HuH-7 (cell line): ENCODE measurements around the gene ASPHD1.
A peak's percentile ranks its signal among the peaks of the same experiment; 100 is the strongest.
"Not testable (repeated sequence)": the region's sequence is repeated elsewhere in the genome, so short reads cannot be mapped to it uniquely, and the experiment has no call there.

Source experiments
- DNase-seq: peaks from one replicate; pipeline ENCODE4 v3.0.0; 2011; ENCODE audit warnings: low spot score

The ASPHD1 gene

GRCh38 chr16:29908719-29909220 lies 8.5 kb downstream of the ASPHD1 start:
- no peak for DNase-seq

GRCh38 chr16:29909391-29909790 lies 9.1 kb downstream of the ASPHD1 start:
- DNase-seq: no peak

GRCh38 chr16:29909851-29910250 lies 9.6 kb downstream of the ASPHD1 start:
- DNase-seq: not testable (repeated sequence)

DNA sequence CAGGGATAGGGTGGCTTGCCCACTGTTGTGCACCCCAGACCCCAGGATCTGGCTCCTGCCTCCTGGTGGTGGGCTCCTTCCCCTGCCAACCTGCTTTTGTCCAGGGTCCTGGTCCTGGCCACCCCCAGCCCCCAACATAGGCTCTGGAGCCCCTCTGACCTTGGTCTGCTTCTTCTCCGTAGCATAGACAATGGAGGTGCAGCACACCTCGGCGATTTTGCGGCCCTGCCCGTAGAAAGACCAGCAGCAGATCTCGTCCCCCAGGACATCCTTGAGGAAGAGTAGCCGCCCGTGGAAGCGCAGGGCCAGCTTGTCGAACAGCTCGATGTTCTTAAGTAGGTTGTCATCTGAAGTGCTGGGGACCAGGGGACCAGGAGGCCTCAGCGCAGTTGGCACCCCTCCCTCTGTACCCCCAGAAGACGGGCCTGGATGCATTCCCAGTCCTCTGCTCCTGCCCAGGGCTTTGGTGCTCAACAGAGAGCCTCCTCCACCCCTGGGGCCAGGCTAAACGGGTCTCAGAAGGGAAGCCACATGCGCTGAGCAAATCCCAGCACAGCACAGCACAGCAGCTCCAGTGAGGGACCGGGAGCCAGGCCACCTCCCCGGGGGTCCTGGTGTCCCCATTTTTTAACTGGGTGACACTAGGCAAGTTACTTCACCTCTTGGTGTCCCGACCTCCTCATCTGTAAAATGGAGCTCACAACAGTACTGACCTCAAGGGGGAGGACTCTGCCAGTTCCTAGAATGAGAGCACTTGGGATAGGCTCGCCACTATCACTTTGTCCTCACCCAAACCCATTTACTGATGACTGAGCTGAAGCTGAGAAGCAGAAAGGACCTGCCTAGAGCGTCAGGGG lies 10.8 kb downstream of the ASPHD1 start:
- DNase-seq: no peak

GRCh38 chr16:29911676-29912010 lies 11.4 kb downstream of the ASPHD1 start:
- no peak for DNase-seq

DNA sequence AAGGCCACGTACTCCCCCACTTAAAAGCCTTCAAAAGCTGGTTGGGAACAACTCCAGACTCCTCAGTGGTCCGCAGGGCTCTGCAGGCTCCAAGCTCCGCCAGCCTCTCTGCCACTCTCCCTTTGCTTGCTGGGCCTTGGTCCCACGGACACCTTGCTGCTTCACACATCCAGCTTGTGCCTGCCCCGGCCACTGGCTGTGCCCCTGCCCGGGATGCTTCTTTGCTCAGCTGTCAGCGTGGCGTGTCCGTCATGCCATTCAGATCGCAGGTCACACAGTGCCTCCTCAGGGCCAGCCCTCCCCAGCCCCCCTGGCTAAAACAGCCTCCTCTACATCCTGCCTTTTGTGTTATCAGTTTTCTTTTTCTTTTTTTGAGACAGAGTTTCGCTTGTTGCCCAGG lies 11.8 kb downstream of the ASPHD1 start:
- no peak for DNase-seq

DNA sequence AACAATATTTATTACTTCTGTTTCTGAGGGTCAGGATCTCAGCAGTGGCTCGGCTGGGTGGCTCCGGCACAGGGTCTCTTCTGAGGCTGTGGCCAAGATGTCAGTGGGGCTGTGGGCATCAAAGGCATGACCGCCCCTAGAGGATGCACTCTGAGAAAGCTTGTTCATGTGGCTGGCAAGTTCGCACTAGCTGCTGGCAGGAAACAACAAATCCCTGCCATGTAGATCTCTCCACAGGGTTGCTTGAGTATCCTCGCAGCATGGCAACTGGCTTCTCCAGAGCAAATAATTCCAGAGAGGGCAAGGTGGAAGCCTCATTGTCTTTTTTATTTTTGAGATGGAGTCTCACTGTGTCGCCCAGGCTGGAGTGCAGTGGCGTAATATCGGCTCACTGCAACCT lies 13.2 kb downstream of the ASPHD1 start:
- DNase-seq: no peak

- DNase-seq: no peak
Observed at GRCh38 chr16:29915590-29916247, 15.4 kb downstream of the ASPHD1 start.

- DNase-seq: no peak
Observed at GRCh38 chr16:29916979-29917378, 16.7 kb downstream of the ASPHD1 start.

DNA sequence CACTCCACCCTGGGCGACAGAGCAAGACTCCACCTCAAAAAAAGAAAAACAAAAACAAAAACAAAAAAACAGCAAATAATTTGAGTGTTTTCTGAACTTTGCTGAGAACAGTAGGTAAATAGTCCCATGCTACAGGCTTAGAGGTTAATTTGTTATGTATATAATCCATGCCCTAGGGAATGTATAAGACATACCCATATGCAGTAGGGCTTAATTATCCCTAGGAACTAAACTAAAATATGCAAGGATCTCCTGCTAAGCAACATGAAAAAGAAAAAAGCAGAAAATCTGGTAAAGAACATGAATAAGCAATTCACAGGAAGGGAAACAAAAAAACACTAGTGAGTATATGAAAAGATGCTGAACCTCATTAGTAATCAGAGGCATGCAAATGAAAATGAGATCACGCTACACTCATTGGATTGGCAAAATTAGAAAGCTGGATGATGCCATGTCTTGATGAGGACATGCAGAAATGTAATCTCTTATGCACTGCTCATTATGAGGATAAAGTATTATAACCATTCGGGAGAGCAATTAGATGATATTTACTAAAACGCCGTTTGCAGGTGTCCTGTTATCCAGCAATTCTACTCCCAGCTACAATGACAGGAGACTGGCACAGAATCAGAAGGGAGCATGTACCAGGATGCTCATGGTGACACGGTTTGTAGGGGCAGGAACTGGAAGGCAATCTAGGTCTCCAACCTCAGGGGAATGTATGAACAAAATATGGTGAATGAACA lies 20.2 kb downstream of the ASPHD1 start:
- DNase-seq: no peak

DNA sequence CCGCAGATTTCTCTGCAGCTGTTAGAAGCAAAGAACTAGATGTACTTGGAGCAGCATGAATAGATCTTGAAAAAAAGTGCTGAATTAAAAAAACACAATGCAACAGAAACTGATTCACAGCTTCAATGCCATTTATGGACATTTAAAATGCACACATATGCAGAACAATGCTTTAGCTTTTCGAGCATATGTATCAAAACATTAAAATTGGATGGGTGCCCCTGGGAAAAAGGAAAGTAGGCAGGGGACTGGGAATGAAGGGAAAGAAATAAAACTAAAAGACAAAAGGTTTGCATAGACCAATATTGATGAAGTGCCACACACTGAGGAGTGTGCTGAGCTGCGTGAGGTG lies 20.7 kb downstream of the ASPHD1 start:
- no peak for DNase-seq

- no peak for DNase-seq
Observed at GRCh38 chr16:29922326-29922725, 22.0 kb downstream of the ASPHD1 start.

DNA sequence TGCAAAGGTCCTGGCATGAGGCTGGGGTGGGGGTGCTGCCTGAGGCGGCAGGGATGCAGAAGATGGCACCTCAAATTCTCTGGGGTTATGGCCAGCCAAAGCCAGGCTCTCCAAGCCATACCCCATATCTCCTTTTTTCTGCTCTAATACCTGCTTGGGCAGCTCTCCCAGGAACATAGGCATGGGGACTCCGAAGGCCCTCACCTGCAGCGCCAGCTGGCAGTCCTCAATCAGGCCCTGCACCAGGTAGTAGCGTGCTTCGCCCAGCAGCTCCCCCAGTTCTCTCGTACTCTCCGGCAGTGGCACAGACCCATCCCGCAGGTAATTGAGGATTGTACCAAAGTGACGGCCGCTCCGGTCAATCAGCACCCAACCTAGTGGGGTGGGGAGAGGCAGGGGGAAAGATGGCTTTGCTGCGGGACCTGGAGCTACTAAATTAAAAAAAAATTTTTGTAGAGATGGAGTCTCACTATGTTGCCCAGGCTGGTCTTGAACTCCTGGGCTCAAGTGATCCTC lies 22.8 kb downstream of the ASPHD1 start:
- DNase-seq: no peak

DNA sequence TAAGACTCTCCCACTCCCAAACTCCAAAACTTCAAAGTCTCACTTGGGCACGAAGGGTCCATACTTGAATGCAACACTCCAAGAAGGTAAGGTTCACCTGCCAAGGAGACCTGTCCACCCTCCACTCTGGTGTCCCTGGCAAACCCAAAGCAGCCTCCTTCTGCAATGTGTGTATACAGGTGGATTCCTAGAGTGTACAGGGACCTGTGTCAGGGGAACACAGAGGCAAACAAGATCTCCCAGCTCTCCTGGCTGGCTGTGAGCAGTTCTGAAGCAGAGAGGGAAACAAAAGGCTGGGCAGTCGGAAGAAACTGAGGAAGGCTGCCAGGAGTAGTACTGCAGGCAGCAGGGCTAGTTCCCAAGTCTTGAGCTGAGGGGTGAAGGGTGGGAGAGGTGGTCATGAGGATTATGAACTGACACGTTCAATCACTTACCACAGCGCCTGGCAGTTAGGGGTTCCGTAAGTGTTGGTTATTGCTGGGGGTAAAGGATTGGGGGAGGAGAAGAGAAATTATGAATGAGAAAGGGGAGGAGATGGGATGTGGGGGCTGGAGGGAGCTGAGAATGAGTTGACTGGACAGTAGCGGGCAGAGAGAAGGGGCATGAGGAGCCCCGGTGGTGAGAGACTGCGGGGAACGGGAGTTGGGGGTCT lies 24.9 kb downstream of the ASPHD1 start:
- DNase-seq: no peak

- peak; percentile 98 for DNase-seq
Observed at GRCh38 chr16:29925781-29926710, 25.8 kb downstream of the ASPHD1 start, which contains the start of gene KCTD13. TSS of gene KCTD13 (minus strand) at chr16:29926226. CDS start at chr16:29926033, 193 bp downstream.

GRCh38 chr16:29926711-29927052 lies 26.4 kb downstream of the ASPHD1 start:
- peak; percentile 56 for DNase-seq

- peak; percentile 33 for DNase-seq
Observed at GRCh38 chr16:29927070-29927905, 27.0 kb downstream of the ASPHD1 start.

DNA sequence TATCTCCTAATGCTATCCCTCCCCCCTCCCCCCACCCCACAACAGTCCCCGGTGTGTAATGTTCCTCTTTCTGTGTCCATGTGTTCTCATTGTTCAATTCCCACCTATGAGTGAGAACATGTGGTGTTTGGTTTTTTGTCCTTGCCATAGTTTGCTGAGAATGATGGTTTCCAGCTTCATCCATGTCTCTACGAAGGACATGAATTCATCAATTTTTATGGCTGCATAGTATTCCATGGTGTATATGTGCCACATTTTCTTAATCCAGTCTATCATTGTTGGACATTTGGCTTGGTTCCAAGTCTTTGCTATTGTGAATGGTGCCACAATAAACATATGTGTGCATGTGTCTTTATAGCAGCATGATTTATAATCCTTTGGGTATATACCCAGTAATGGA lies 31.5 kb downstream of the ASPHD1 start:
- not testable (repeated sequence) for DNase-seq

DNA sequence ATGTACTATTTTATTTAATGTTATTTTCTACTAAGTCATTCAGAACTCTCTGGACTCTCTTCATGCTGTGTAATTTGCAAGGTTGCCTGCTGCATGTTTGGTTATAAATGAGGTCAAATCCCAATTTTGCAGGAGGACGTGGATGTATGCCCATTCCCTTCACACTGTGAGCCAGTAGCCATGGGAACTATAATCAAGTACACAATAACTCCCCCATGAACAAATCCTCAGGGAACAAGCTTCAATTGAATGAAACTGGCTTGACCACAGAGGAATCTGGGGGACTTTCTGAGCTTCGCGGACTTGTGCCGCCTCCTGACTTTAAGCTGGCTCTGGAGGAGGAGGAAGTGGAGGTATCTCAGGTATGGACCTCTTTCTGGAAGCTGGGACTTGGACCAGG lies 40.4 kb downstream of the ASPHD1 start:
- DNase-seq: no peak
